GM21717 (cell line): ENCODE results near the gene RBM24.
"Not testable (repeated sequence)": the region's sequence is repeated elsewhere in the genome, so short reads cannot be mapped to it uniquely, and the experiment has no call there.

Experiments used
- ATAC-seq: cut with Tn5 transposase; IDR thresholded peaks from one replicate; pipeline ENCODE4 v1.9.1; 2021; ENCODE audit warnings: mild to moderate bottlenecking, moderate library complexity; ENCODE audit not compliant: unreplicated experiment

RBM24 gene

GRCh38 chr6:17289630-17290061 is 8.5 kb downstream of the RBM24 start:
- no peak for ATAC-seq

- no peak for ATAC-seq
These were observed 10.6 kb downstream of the RBM24 start for GRCh38 chr6:17291778-17292177.

GRCh38 chr6:17292600-17293133 is 11.5 kb downstream of the RBM24 start:
- ATAC-seq, result no peak

GRCh38 chr6:17293395-17293794 is 12.2 kb downstream of the RBM24 start:
- ATAC-seq, result no peak

GRCh38 chr6:17297271-17298080 is 16.3 kb downstream of the RBM24 start:
- ATAC-seq, result no peak

- ATAC-seq, result no peak
These were observed 17.1 kb downstream of the RBM24 start for GRCh38 chr6:17298257-17298656.

- no peak for ATAC-seq
These were observed 18.1 kb downstream of the RBM24 start for GRCh38 chr6:17299222-17299621.

- no peak for ATAC-seq
These were observed 18.6 kb downstream of the RBM24 start for GRCh38 chr6:17299750-17300149.

- no peak for ATAC-seq
These were observed 19.5 kb downstream of the RBM24 start for GRCh38 chr6:17300637-17301036.

GRCh38 chr6:17303444-17303843 is 22.3 kb downstream of the RBM24 start:
- ATAC-seq, result no peak

GRCh38 chr6:17305219-17306001 is 24.2 kb downstream of the RBM24 start:
- no peak for ATAC-seq

- ATAC-seq, result no peak
These were observed 30.6 kb downstream of the RBM24 start for GRCh38 chr6:17311595-17312311.

GRCh38 chr6:17313238-17313637 is 32.1 kb downstream of the RBM24 start:
- not testable (repeated sequence) for ATAC-seq

- no peak for ATAC-seq
These were observed 32.8 kb downstream of the RBM24 start for GRCh38 chr6:17313971-17314370.

- no peak for ATAC-seq
These were observed 34.1 kb downstream of the RBM24 start for GRCh38 chr6:17315262-17315661.

- no peak for ATAC-seq
These were observed 37.4 kb downstream of the RBM24 start for GRCh38 chr6:17318435-17319165.

- not testable (repeated sequence) for ATAC-seq
These were observed 39.1 kb downstream of the RBM24 start for GRCh38 chr6:17320266-17320665.

GRCh38 chr6:17331238-17331637 is 50.1 kb downstream of the RBM24 start:
- no peak for ATAC-seq

- ATAC-seq, result no peak
These were observed 53.1 kb downstream of the RBM24 start for GRCh38 chr6:17334265-17334664.

GRCh38 chr6:17336425-17336824 is 55.3 kb downstream of the RBM24 start:
- no peak for ATAC-seq

- ATAC-seq, result no peak
These were observed 58.1 kb downstream of the RBM24 start for GRCh38 chr6:17339308-17339670.
